Measurements from ENCODE around the gene IPO13.

DNA sequence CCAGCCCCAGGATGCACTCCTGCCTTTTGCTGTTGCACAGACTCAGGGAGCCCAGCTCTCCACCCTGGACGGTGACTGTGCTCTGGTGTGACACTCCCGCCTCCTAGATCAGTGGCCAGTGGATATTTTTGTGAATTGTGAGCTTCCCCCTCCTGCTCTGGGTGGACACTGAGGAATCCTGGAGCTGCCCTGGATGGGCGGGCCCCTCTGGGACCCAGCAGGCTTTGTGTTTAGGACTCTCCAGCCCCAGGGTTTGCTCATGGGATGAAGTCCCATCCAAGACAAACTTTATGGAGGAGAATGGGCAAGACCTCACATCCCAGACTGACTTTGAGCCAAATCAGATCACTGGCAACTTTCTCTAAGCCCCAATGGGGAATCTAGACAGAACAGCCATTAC lies 68.5 kb downstream of the IPO13 start:
- TF ChIP-seq, protein P1, sequence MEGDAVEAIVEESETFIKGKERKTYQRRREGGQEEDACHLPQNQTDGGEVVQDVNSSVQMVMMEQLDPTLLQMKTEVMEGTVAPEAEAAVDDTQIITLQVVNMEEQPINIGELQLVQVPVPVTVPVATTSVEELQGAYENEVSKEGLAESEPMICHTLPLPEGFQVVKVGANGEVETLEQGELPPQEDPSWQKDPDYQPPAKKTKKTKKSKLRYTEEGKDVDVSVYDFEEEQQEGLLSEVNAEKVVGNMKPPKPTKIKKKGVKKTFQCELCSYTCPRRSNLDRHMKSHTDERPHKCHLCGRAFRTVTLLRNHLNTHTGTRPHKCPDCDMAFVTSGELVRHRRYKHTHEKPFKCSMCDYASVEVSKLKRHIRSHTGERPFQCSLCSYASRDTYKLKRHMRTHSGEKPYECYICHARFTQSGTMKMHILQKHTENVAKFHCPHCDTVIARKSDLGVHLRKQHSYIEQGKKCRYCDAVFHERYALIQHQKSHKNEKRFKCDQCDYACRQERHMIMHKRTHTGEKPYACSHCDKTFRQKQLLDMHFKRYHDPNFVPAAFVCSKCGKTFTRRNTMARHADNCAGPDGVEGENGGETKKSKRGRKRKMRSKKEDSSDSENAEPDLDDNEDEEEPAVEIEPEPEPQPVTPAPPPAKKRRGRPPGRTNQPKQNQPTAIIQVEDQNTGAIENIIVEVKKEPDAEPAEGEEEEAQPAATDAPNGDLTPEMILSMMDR (conservative IDR thresholded peaks at IDR 0.05), result no peak
- TF ChIP-seq EZH2 (IDR thresholded peaks at IDR 0.05; ENCODE audit: low read depth), result no peak
